Breast epithelium (tissue), 3 donors: ENCODE data around the gene CPSF2.

Experiments
- POLR2A ChIP-seq: fragments of 450-650 bp; IDR thresholded peaks from one replicate; pipeline ENCODE4 v1.6.1; 2016; ENCODE audit warnings: antibody characterized with exemption, mild to moderate bottlenecking, moderate library complexity
- POLR2AphosphoS5 ChIP-seq, 3 donors: sonication (generic); formaldehyde crosslinking; IDR thresholded peaks; one replicate each; pipeline ENCODE4 v1.6.1; 2017; ENCODE audit warnings: antibody characterized with exemption in 3 of 3
- TF ChIP-seq, protein P1 (sequence below), 3 donors: fragments of 450-650 bp; IDR thresholded peaks; one replicate each; pipeline ENCODE4 v1.5.1; 2016 to 2017; ENCODE audit warnings: antibody characterized with exemption in 3 of 3, mild to moderate bottlenecking in 3 of 3, moderate library complexity in 3 of 3

DNA sequence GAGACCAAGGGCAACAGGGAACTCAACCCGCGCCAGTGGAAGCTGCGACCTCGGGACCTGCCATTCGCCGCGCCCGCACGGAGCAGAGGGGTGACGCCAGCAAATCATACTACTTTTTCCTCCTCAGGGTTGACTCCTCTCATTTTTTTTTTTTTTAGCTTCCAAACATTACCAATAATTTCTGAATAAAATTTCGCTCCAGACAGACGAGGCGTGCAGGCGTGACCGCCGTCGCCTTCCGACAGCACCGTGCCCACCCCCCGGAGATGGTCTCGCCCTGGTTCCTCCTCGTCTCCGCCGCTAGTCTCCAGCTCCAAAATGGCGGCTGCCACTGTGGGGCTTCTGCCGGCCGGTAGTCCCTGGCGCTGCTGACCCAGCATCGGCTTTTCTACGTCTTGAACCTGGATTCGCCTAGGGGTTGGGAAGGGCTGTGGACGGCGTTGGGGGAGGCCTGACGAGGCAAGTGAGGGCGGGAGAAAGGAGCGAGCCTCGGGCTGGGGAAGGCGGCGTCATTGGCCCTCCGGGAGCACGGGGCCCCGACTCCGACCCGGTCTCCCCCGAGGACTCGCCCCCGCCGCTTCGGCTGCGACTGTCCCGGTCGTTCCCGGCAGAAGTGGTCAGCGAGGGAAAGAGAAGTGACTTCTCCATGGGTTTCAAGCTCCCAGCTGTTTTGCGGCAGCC lies at the start of gene CPSF2, which contains the start of gene NDUFB1:
- TF ChIP-seq, protein P1, sequence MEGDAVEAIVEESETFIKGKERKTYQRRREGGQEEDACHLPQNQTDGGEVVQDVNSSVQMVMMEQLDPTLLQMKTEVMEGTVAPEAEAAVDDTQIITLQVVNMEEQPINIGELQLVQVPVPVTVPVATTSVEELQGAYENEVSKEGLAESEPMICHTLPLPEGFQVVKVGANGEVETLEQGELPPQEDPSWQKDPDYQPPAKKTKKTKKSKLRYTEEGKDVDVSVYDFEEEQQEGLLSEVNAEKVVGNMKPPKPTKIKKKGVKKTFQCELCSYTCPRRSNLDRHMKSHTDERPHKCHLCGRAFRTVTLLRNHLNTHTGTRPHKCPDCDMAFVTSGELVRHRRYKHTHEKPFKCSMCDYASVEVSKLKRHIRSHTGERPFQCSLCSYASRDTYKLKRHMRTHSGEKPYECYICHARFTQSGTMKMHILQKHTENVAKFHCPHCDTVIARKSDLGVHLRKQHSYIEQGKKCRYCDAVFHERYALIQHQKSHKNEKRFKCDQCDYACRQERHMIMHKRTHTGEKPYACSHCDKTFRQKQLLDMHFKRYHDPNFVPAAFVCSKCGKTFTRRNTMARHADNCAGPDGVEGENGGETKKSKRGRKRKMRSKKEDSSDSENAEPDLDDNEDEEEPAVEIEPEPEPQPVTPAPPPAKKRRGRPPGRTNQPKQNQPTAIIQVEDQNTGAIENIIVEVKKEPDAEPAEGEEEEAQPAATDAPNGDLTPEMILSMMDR (IDR thresholded peaks at IDR 0.05): peak in 2 of 3 donors; percentile 23 to 36
- TF ChIP-seq POLR2A (peak; percentile 42), POLR2AphosphoS5 (IDR thresholded peaks at IDR 0.05) (peak; percentile 61 to 79 (median 76))
